ENCODE measurements around the gene CSF1R. TPM values are rescaled to one million over a fixed set of nuclear protein-coding genes. Genes with fewer than 3 reads are reported as not detected.

CSF1R gene
- total and polyA plus RNA-seq, 2 of the 8 experiments (the other 6 are each of a cell fraction or from before 2014, with no cell fraction given) = 0.12 TPM; not detected in 1

GRCh38 chr5:150109921-150110320, 23.6 kb upstream of the CSF1R start:
- POLR2A ChIA-PET (ENCODE audit: partially characterized antibody) = no interaction called here
- H2BK5ac ChIP-seq (ENCODE audit: low read depth, low read length) = no peak overlapping the region
- no peak overlapping the region for H3K14ac ChIP-seq (ENCODE audit: insufficient read length)
- H2BK20ac ChIP-seq (ENCODE audit: low read length) = no peak overlapping the region
- H3K4me2 ChIP-seq (ENCODE audit: insufficient read depth in 1 of 2, low read depth in 2 of 2, low read length in 2 of 2) = no peak overlapping the region
- no peak overlapping the region for H4K8ac ChIP-seq (ENCODE audit: extremely low read depth, insufficient read depth, low read length)
- H2BK15ac ChIP-seq (ENCODE audit: low read length) = no peak overlapping the region
- no peak overlapping the region for H4K5ac ChIP-seq (ENCODE audit: insufficient read length, low read depth, low read length)
- TF ChIP-seq MAX (IDR thresholded peaks at IDR 0.05) (peak; percentile 23; the same call in 1 of the 2 replicates), SRF (IDR thresholded peaks at IDR 0.05; ENCODE audit: low read depth, low read length) (no peak), JUN (IDR thresholded peaks at IDR 0.05; ENCODE audit: low read depth, low read length) (no peak), E2F6 (IDR thresholded peaks at IDR 0.05) (peak; percentile 70)
- H3K4me3 ChIP-seq (ENCODE audit: extremely low read depth in 1 of 4, insufficient read depth in 2 of 4, low read depth in 3 of 4, low read length in 4 of 4) = no peak overlapping the region
- DNase-seq (ENCODE audit: low read depth in 1 of 2, low spot score in 2 of 2) (no peak), FAIRE-seq (no peak)
- no peaks in the 10 kb centered on the region for H3K27me3 ChIP-seq (replicated peaks in 1 of 4; ENCODE audit: control insufficient read depth in 3 of 4, extremely low read depth in 1 of 4, insufficient read depth in 3 of 4, low read length in 3 of 4)
- no peak overlapping the region for H3K56ac ChIP-seq (replicated peaks; ENCODE audit: insufficient read length, low read depth, low read length)
- H3K79me1 ChIP-seq (ENCODE audit: low read depth, low read length) = no peaks in the 10 kb centered on the region
- no peak overlapping the region for H3K23ac ChIP-seq (ENCODE audit: insufficient read length)
- H2BK12ac ChIP-seq (ENCODE audit: low read depth, low read length) = no peak overlapping the region
- H4K20me1 ChIP-seq (replicated peaks in 1 of 2; ENCODE audit: control insufficient read depth in 1 of 2, insufficient read depth in 2 of 2, low read length in 2 of 2) = no peaks in the 10 kb centered on the region
- H3K18ac ChIP-seq (ENCODE audit: extremely low read depth, low read length) = no peak overlapping the region
- no peaks in the 10 kb centered on the region for H3K79me2 ChIP-seq (ENCODE audit: control insufficient read depth in 1 of 2, insufficient read depth in 2 of 2, low read length in 2 of 2)
- no peaks in the 10 kb centered on the region for H3K23me2 ChIP-seq (ENCODE audit: low read depth, low read length)
- CTCF ChIA-PET (ENCODE audit: partially characterized antibody) = interaction anchor here (0.6 to 4.6 kb wide), 14 partner anchors 8 to 354 kb away, joined by 3 to 28 read pairs (median 5); no protein-coding TSS in a partner anchor
- no peak overlapping the region for H2AFZ ChIP-seq (ENCODE audit: low read length)
- no peaks in the 10 kb centered on the region for H3K9me3 ChIP-seq (ENCODE audit: insufficient read depth in 2 of 2, low read depth in 1 of 2, low read length in 1 of 2)
- no peak overlapping the region for H4K91ac ChIP-seq (replicated peaks; ENCODE audit: insufficient read length, low read length)
- H2AK5ac ChIP-seq (ENCODE audit: low read depth, low read length) = no peak overlapping the region
- H3K36me3 ChIP-seq (ENCODE audit: control insufficient read depth in 2 of 4, insufficient read depth in 4 of 4, low read length in 3 of 4) = no peaks in the 10 kb centered on the region
- H3K4ac ChIP-seq (replicated peaks; ENCODE audit: insufficient read length, low read depth, low read length) = no peak overlapping the region
- H3K4me1 ChIP-seq (replicated peaks in 1 of 4; ENCODE audit: control insufficient read depth in 3 of 4, insufficient read depth in 4 of 4, low read length in 3 of 4) = peaks cover 0 to 10% (median 2%) of the 10 kb centered on the region in 4 experiments; a peak in 3 of 7 replicates
- H3K27ac ChIP-seq (ENCODE audit: low read depth, low read length) = no peak overlapping the region
- H2BK120ac ChIP-seq (replicated peaks; ENCODE audit: low read depth, low read length) = no peak overlapping the region
- 73% methylated on average over 4 of the region's 4 CpGs; no CpG with 5 or more reads in 1 of the 2 experiments for WGBS, 2 experiments (ENCODE audit: extremely low coverage in 1 of 2, insufficient coverage in 1 of 2, insufficient read length in 1 of 2, insufficient replicate concordance in 2 of 2, low coverage in 1 of 2, low lambda C conversion rate in 2 of 2, missing lambda C conversion rate in 1 of 2)
- no peak overlapping the region for H3K9ac ChIP-seq (replicated peaks in 1 of 4; ENCODE audit: extremely low read depth in 1 of 4, low read depth in 3 of 4, low read length in 3 of 4)
